ENCODE data around the gene GRAMD2B. TPM values are rescaled to one million over a fixed set of nuclear protein-coding genes. Genes with fewer than 3 reads are reported as not detected.

GRAMD2B gene
- total RNA-seq, 1 donor from 2014 or later = 32.1 TPM

- no peak for DNase-seq (ENCODE audit: low spot score, unreplicated experiment)
- TF ChIP-seq CTCF (IDR thresholded peaks at IDR 0.05; ENCODE audit: unreplicated experiment) = no peak
- no peaks in the 10 kb centered on the region for H3K9me3 Mint-ChIP-seq (ENCODE audit: low read depth)
- H3K27me3 Mint-ChIP-seq = no peaks in the 10 kb centered on the region
- no peak overlapping the region for H3K4me3 Mint-ChIP-seq (ENCODE audit: low read depth)
- H3K4me1 Mint-ChIP-seq (ENCODE audit: low read depth) = peaks cover 9% of the 10 kb centered on the region
- peaks cover 14% of the 10 kb centered on the region for H3K36me3 Mint-ChIP-seq (ENCODE audit: insufficient read depth)
- H3K27ac Mint-ChIP-seq = no peak overlapping the region
Observed at GRCh38 chr5:126472538-126472889, 49.3 kb downstream of the GRAMD2B start.

- DNase-seq (ENCODE audit: low spot score, unreplicated experiment) = no peak
- no peaks in the 10 kb centered on the region for H3K27me3 Mint-ChIP-seq
- peaks cover 23% of the 10 kb centered on the region for H3K36me3 Mint-ChIP-seq (ENCODE audit: insufficient read depth)
- TF ChIP-seq CTCF (IDR thresholded peaks at IDR 0.05; ENCODE audit: unreplicated experiment) = no peak
- H3K4me3 Mint-ChIP-seq (ENCODE audit: low read depth) = no peak overlapping the region
- no peaks in the 10 kb centered on the region for H3K4me1 Mint-ChIP-seq (ENCODE audit: low read depth)
- no peak overlapping the region for H3K27ac Mint-ChIP-seq
- H3K9me3 Mint-ChIP-seq (ENCODE audit: low read depth) = no peaks in the 10 kb centered on the region
Observed at GRCh38 chr5:126477294-126478117, 54.3 kb downstream of the GRAMD2B start.

GRCh38 chr5:126479810-126480209, 56.6 kb downstream of the GRAMD2B start:
- H3K36me3 Mint-ChIP-seq (ENCODE audit: insufficient read depth) = peaks cover 30% of the 10 kb centered on the region
- no peak overlapping the region for H3K27ac Mint-ChIP-seq
- no peaks in the 10 kb centered on the region for H3K27me3 Mint-ChIP-seq
- no peaks in the 10 kb centered on the region for H3K4me1 Mint-ChIP-seq (ENCODE audit: low read depth)
- no peak for DNase-seq (ENCODE audit: low spot score, unreplicated experiment)
- TF ChIP-seq CTCF (IDR thresholded peaks at IDR 0.05; ENCODE audit: unreplicated experiment) = no peak
- H3K9me3 Mint-ChIP-seq (ENCODE audit: low read depth) = no peaks in the 10 kb centered on the region
- no peak overlapping the region for H3K4me3 Mint-ChIP-seq (ENCODE audit: low read depth)

GRCh38 chr5:126480824-126481223, 57.6 kb downstream of the GRAMD2B start:
- Mint-ChIP-seq H3K27ac (no peak overlapping the region), H3K4me3 (ENCODE audit: low read depth) (no peak overlapping the region), H3K4me1 (ENCODE audit: low read depth) (no peaks in the 10 kb centered on the region), H3K36me3 (ENCODE audit: insufficient read depth) (peaks cover 32% of the 10 kb centered on the region), H3K27me3 (no peaks in the 10 kb centered on the region), H3K9me3 (ENCODE audit: low read depth) (no peaks in the 10 kb centered on the region)
- DNase-seq (ENCODE audit: low spot score, unreplicated experiment) = no peak
- TF ChIP-seq CTCF (IDR thresholded peaks at IDR 0.05; ENCODE audit: unreplicated experiment) = no peak

- peaks cover 34% of the 10 kb centered on the region for H3K36me3 Mint-ChIP-seq (ENCODE audit: insufficient read depth)
- TF ChIP-seq CTCF (IDR thresholded peaks at IDR 0.05; ENCODE audit: unreplicated experiment) = no peak
- no peak overlapping the region for H3K27ac Mint-ChIP-seq
- no peak overlapping the region for H3K4me3 Mint-ChIP-seq (ENCODE audit: low read depth)
- no peaks in the 10 kb centered on the region for H3K27me3 Mint-ChIP-seq
- H3K4me1 Mint-ChIP-seq (ENCODE audit: low read depth) = no peaks in the 10 kb centered on the region
- no peaks in the 10 kb centered on the region for H3K9me3 Mint-ChIP-seq (ENCODE audit: low read depth)
- no peak for DNase-seq (ENCODE audit: low spot score, unreplicated experiment)
Observed at GRCh38 chr5:126481243-126481642, 58.0 kb downstream of the GRAMD2B start.
